GM12865 (cell line): ENCODE results near the gene MAN1B1.
"Not testable (repeated sequence)": the region's sequence is repeated elsewhere in the genome, so short reads cannot be mapped to it uniquely, and the experiment has no call there.

Source experiments
- DNase-seq: peaks from one replicate; pipeline ENCODE4 v3.0.0; 2010; ENCODE audit warnings: low read depth
- H3K4me3 ChIP-seq: 2 replicates; pipeline ENCODE4 v1.5.1; 2011; ENCODE audit warnings: mild to moderate bottlenecking, low read depth, low read length, control low read depth
- CTCF ChIP-seq: IDR thresholded peaks from 2 replicates; pipeline ENCODE4 v1.5.1; 2011; ENCODE audit warnings: low read length, control low read depth, low read depth, inconsistent platforms; ENCODE audit not compliant: insufficient read depth; ENCODE audit errors: missing control alignments

Gene MAN1B1

GRCh38 chr9:137114613-137115393 lies 28.0 kb downstream of the MAN1B1 start, which contains the start of gene DPP7:
Gene DPP7, minus strand, starts transcription at chr9:137114733. Its CDS starts 20 bp downstream, at chr9:137114713.
- DNase-seq: peak; percentile 82
- no peak for TF ChIP-seq CTCF
- peak within 1 kb of the TSS; percentile 78 for H3K4me3 ChIP-seq

- no peak for TF ChIP-seq CTCF
- H3K4me3 ChIP-seq: no peak overlapping the region
- no peak for DNase-seq
These were observed 28.7 kb downstream of the MAN1B1 start for GRCh38 chr9:137115394-137116026.

- H3K4me3 ChIP-seq: no peak overlapping the region
- TF ChIP-seq CTCF: no peak
- peak; percentile 0 for DNase-seq
These were observed 29.3 kb downstream of the MAN1B1 start for GRCh38 chr9:137116027-137116507.

- H3K4me3 ChIP-seq: no peak overlapping the region
- no peak for TF ChIP-seq CTCF
- no peak for DNase-seq
These were observed 29.9 kb downstream of the MAN1B1 start for GRCh38 chr9:137116728-137117127.

GRCh38 chr9:137117269-137117731 lies 30.5 kb downstream of the MAN1B1 start:
- TF ChIP-seq CTCF: no peak
- DNase-seq: no peak
- no peak overlapping the region for H3K4me3 ChIP-seq

GRCh38 chr9:137118092-137118603 lies 31.4 kb downstream of the MAN1B1 start:
- not testable (repeated sequence) for DNase-seq

GRCh38 chr9:137121927-137122795 lies 35.4 kb downstream of the MAN1B1 start:
- peak; percentile 58 for DNase-seq
- H3K4me3 ChIP-seq: peak overlapping the region; percentile 0; the same call in 1 of the 2 replicates

More at GRCh38 chr9:137118092-137118603, 31.4 kb downstream of the MAN1B1 start:
- not testable (repeated sequence) for H3K4me3 ChIP-seq

- peak; percentile 38 for DNase-seq
- not testable (repeated sequence) for H3K4me3 ChIP-seq
These were observed 36.1 kb downstream of the MAN1B1 start for GRCh38 chr9:137122796-137123467.
